GM12874 (cell line): ENCODE data around the gene MARCHF3.

Experiments used
- CTCF ChIP-seq: IDR thresholded peaks from 2 replicates; pipeline ENCODE4 v1.5.1; 2011; ENCODE audit warnings: low read depth, mild to moderate bottlenecking, control low read depth, low read length, moderate library complexity; ENCODE audit not compliant: insufficient read depth

The MARCHF3 gene

DNA sequence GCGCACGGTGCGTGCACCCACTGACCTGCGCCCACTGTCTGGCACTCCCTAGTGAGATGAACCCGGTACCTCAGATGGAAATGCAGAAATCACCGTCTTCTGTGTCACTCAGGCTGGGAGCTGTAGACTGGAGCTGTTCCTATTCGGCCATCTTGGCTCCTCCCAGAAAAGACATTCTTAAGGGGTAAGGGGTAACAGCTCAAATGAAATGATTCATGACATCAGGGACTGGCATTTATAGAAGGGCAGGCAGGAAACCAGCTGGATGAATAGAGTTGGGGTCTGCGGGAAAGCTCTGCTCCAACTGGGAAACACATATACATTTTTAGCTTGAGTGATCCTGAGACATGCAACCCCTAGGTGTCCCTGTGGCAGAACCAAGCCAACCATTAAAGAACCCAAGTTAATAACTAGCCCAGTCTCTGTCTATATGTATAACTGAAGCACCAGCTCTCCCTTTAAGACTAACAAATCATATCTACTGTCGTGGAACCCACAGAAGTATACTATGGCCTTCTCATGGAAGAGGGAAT, 134.1 kb downstream of the MARCHF3 start:
- TF ChIP-seq CTCF = no peak

DNA sequence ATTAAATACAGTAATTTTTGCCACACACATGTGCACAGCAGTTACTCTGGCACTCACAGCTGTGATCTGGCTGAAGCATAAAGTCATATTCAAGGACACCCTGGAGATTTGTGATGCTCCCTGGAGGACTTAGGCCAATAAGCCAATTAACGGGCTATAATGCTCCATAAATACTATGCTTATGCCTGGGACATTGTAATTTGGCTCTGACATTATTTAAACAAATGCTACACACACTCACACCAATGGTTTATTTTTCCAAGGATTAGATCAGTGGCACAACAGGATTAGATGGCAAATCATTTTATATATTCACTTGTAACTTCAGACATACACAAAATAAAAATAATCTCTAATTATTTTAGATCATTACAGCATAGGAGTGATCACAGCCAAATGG, 142.2 kb downstream of the MARCHF3 start:
- TF ChIP-seq CTCF = no peak

GRCh38 chr5:126884269-126884819, 146.0 kb downstream of the MARCHF3 start:
- TF ChIP-seq CTCF = no peak

- TF ChIP-seq CTCF = no peak
Measured at GRCh38 chr5:126883564-126884245, 146.7 kb downstream of the MARCHF3 start.

DNA sequence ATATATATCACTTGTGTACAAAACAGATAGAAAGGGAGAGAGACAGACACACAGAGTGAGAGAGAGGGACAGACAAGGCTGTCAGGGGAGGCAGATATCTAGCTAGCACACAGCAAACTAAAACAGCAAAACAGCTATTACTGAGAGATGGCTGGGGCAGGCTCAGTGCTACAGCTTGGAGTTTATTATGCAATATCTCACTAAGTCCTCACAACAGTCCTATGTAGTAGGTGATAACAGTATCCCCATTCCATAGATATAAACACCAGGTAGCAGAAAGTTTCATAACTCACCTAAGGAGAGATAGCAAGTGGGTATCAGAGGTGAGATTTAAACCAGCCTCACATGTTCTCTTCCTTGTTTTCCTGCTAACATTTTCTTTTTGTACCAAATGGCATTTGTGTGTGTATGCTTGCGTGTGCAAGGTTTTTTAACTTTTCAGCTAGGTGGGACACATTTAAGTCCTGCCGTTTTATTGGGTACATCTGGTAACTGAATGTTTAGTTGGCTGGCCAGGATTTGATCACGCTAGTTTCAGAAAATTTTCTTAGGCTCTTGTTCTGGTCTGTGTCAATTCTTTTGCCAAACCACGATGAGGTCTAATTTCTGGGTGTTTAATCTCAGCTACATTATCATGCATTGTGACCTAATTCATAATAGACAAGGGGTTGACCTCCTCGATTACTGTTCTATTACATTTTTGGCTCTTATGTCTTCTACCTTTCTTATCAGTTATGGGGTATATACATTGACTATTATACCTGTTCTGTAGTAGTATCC, 148.3 kb downstream of the MARCHF3 start:
- no peak for TF ChIP-seq CTCF

GRCh38 chr5:126878634-126879033, 151.7 kb downstream of the MARCHF3 start:
- no peak for TF ChIP-seq CTCF

DNA sequence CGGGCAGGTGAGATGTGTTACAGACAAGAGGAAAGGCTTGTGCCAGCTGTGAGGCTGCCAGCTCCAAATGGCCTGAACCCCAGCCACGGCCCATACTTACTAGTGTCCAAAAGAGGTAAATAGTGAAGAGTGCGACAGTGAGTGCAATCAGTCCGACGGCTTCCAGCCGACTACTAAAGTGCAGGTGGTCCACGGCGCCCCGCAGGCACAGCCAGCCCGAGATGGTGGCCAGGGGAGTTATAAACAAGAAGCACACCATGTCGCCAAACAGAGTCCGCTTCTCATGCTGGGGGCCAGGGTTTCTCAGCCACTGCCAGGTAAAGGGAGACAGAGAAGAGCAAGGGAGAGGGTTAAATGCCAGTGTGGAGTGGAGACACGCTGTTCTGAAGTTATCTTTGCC, 152.3 kb downstream of the MARCHF3 start:
- no peak for TF ChIP-seq CTCF
